GM21529 (cell line): ENCODE data around the gene OR4K14.
"Not testable (repeated sequence)": the region's sequence is repeated elsewhere in the genome, so short reads cannot be mapped to it uniquely, and the experiment has no call there.

Experiments
- ATAC-seq: cut with Tn5 transposase; IDR thresholded peaks from one replicate; pipeline ENCODE4 v1.9.1; 2021; ENCODE audit not compliant: unreplicated experiment

Gene OR4K14

DNA sequence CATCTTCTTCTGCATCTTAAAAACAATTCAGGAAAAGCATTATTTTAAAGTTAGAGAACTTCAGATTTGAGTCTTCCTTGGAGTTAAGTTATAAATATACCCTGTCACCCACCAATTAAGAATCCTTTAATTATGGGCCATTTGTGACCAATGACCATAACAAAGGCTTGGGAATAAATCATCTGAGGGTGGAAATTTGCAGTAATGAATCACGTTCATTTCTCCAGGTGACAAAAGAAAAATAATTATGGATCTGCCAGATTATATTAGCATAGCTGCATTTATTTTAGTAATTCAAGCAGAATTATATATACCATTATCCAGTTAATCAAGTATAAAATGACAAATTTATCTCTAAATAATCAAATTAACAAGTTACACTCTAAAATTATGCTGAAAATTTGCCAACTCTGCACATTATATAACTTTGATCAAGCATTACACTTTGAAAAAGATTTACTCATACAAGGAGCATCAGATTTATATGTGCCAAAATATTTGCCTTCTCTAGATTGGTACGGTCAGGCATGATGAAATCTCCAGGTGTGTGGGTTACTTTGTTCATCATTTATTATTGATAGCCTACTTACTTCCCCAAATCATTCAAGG is at the start of gene OR4K14:
Gene OR4K14 (minus strand): TSS at position 51 of the 609 bp plus-strand sequence. CDS start 4,114 bp downstream, outside the sequence.
- no peak for ATAC-seq

DNA sequence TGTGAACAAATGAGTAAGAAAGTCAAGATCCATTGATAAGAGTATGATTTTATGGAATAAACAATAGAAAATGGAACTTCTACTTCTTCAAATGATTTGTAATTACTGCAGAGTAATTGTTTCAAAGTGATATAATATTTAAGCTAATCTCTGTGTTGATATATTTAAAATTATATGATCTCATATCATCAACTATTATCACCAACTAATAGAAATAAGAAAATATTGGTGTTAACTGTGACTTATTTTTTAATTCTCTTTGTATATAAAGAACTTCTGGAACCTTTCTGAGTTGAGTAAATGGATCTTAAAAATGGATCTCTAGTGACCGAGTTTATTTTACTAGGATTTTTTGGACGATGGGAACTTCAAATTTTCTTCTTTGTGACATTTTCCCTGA is 40.6 kb upstream of the OR4K14 start, which contains the start of gene OR4L1:
Gene OR4L1 (plus strand): TSS at position 301 of the 400 bp plus-strand sequence. CDS start 0 bp downstream, at position 301.
- ATAC-seq = no peak

GRCh38 chr14:20048202-20048601 is 29.1 kb upstream of the OR4K14 start:
- ATAC-seq = no peak

- no peak for ATAC-seq
Measured at GRCh38 chr14:20044243-20044642, 25.1 kb upstream of the OR4K14 start.

GRCh38 chr14:20035938-20036337 is 16.8 kb upstream of the OR4K14 start, which contains the start of gene OR4K13:
Gene OR4K13, minus strand, starts transcription at chr14:20036038. Its CDS starts 1,280 bp downstream, at chr14:20034758.
- ATAC-seq = no peak

DNA sequence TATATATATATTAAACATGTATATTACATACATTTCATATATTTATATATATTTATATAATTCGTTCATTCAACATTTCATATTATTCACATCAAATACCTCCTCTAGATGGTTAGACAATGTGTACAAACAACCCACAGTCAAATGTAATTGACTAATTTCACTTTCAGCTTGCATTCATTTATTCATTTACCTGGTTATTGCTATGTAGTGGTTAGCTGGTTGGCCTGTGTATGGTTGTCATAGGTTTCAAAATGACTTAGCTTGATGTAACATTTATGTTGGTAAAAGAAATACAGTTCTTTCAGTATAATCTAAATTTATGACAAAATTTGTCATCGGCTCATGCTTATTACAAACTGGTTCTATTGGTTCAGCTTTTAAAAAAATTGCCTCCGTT is 16.3 kb upstream of the OR4K14 start:
- no peak for ATAC-seq

- ATAC-seq = no peak
Measured at GRCh38 chr14:20031058-20031457, 12.0 kb upstream of the OR4K14 start.

DNA sequence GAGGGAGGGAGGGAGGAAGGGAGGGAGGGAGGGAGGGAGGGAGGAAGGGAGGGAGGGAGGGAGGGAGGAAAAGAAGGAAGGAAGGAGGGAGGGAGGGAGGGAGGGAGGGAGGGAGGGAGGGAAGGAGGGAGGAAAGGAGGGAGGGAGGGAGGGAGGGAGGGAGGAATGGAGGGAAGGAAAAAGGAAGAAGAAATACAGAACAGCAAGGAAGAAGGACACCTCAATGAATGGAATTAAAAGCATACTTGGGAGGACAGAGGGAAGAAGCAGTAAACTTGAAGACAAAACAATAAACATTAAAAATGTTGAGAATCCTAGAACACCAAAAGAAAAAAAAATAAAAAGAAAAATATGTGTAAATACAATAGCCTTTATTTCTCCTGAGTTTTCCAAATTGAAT is 11.0 kb downstream of the OR4K14 start:
- no peak for ATAC-seq

- no peak for ATAC-seq
Measured at GRCh38 chr14:20002319-20002718, 16.8 kb downstream of the OR4K14 start.

- no peak for ATAC-seq
Measured at GRCh38 chr14:20001863-20002262, 17.2 kb downstream of the OR4K14 start, which contains the start of gene OR4Q2. Gene OR4Q2, plus strand, starts transcription at chr14:20002163.

DNA sequence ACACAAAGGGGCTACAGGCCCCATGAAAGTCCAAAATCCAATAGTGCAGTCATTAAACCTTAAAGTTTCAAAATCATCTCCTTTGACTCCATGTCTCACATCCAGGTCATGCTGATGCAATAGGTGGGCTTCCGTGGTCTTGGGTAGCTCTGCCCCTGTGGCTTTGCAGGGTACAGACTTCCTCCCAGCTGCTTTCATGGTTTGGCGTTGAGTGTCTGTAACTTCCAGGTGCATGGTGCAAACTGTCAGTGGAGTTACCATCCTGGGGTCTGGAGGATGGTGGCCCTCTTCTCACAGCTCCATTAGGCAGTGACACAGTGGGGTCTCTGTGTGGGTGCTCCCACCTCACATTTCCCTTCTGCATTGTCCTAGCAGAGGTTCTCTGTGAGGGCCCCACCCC is 25.7 kb downstream of the OR4K14 start:
- no peak for ATAC-seq

DNA sequence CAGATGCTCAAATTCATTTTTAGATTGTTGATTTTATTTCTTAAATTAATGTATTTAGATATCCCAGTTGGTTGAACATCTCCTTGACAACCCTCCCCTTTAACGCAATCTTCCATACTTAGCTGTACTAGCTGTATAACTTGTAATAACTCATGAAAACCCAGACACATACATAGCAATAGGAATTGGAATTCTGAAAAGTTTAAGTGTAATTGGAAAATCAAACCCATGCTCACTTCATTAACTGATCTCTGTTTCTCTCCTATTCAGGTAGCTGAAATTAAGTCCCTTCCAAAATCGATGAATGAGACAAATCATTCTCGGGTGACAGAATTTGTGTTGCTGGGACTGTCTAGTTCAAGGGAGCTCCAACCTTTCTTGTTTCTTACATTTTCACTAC is 43.8 kb downstream of the OR4K14 start, which contains the start of gene OR4K15:
Gene OR4K15 (plus strand): TSS at position 301 of the 400 bp plus-strand sequence. CDS start 0 bp downstream, at position 301.
- ATAC-seq = no peak

GRCh38 chr14:19974844-19975243 is 44.3 kb downstream of the OR4K14 start:
- no peak for ATAC-seq

GRCh38 chr14:19969735-19970134 is 49.4 kb downstream of the OR4K14 start:
- ATAC-seq = not testable (repeated sequence)
